Stimulated activated naive CD8-positive, alpha-beta T cell treated with anti-CD3 and anti-CD28 coated beads, Interleukin-15, amount 100 ng/mL, for 72 hours (primary cell): ENCODE results near the gene NDUFS2.

ENCODE experiments used
- ATAC-seq: fragments of 150-1000 bp; cut with Tn5 transposase; 2 replicates; pipeline ENCODE4 v1.10.0; 2021; ENCODE audit warnings: mild to moderate bottlenecking, moderate library complexity
- DNase-seq, 2 donors: peaks; one replicate each; pipeline ENCODE4 v3.0.0; 2021 to 2022
- H3K27ac Mint-ChIP-seq, 2 donors: one replicate each; pipeline ENCODE4 v1.8.0; 2022; ENCODE audit warnings: mild to moderate bottlenecking in 2 of 2, mixed read lengths in 2 of 2, moderate library complexity in 2 of 2
- H3K27me3 Mint-ChIP-seq: one replicate; pipeline ENCODE4 v1.8.0; 2022; ENCODE audit warnings: mixed read lengths
- H3K4me1 Mint-ChIP-seq: one replicate; pipeline ENCODE4 v1.8.0; 2022; ENCODE audit warnings: mild to moderate bottlenecking, mixed read lengths
- H3K4me3 Mint-ChIP-seq, 2 donors: one replicate each; pipeline ENCODE4 v1.8.0; 2022; ENCODE audit warnings: mild to moderate bottlenecking in 2 of 2, mixed read lengths in 2 of 2, moderate library complexity in 1 of 2
- H3K9me3 Mint-ChIP-seq, 2 donors: one replicate each; pipeline ENCODE4 v1.8.0; 2022; ENCODE audit warnings: mixed read lengths in 2 of 2

The NDUFS2 gene

GRCh38 chr1:161201836-161202712 lies at the start of gene NDUFS2:
NDUFS2 (plus strand) TSS chr1:161202367; CDS start chr1:161202386, 19 bp downstream.
- peak; percentile 89 to 95 for DNase-seq
- Mint-ChIP-seq H3K4me3 (peak within 1 kb of the TSS; percentile 90 to 91), H3K27me3 (no peaks in the 10 kb centered on the region), H3K9me3 (no peaks in the 10 kb centered on the region), H3K4me1 (peaks cover 87% of the 10 kb centered on the region), H3K27ac (peak within 1 kb of the TSS; percentile 97 to 98)
- peak; percentile 97 for ATAC-seq

- H3K9me3 Mint-ChIP-seq, result no peaks in the 10 kb centered on the region
- DNase-seq, result no peak
- H3K4me3 Mint-ChIP-seq, result peak overlapping the region; percentile 89 to 92
- H3K4me1 Mint-ChIP-seq, result peaks cover 20% of the 10 kb centered on the region
- H3K27me3 Mint-ChIP-seq, result no peaks in the 10 kb centered on the region
- no peak for ATAC-seq
- peak overlapping the region; percentile 87 to 100 for H3K27ac Mint-ChIP-seq
Observed at GRCh38 chr1:161153176-161153575, 49.0 kb upstream of the NDUFS2 start.

- Mint-ChIP-seq H3K27me3 (no peaks in the 10 kb centered on the region), H3K4me3 (peak within 1 kb of the TSS; percentile 89 to 92)
Observed at GRCh38 chr1:161153682-161154337, 48.4 kb upstream of the NDUFS2 start, which contains the start of gene UFC1. UFC1 (plus strand) TSS chr1:161153978; CDS start chr1:161153998, 20 bp downstream.

GRCh38 chr1:161157867-161158266 lies 44.3 kb upstream of the NDUFS2 start:
- DNase-seq, result no peak

More at GRCh38 chr1:161153682-161154337, 48.4 kb upstream of the NDUFS2 start, which contains the start of gene UFC1:
- Mint-ChIP-seq H3K27ac (peak within 1 kb of the TSS; percentile 100), H3K9me3 (no peaks in the 10 kb centered on the region), H3K4me1 (peaks cover 27% of the 10 kb centered on the region)
- ATAC-seq (peak; percentile 95), DNase-seq (peak; percentile 75 to 86)

GRCh38 chr1:161158316-161159010 lies 43.7 kb upstream of the NDUFS2 start:
- Mint-ChIP-seq H3K27ac (peak overlapping the region; percentile 64 to 94), H3K4me1 (peaks cover 71% of the 10 kb centered on the region), H3K27me3 (no peaks in the 10 kb centered on the region), H3K4me3 (peak overlapping the region; percentile 90 to 94), H3K9me3 (no peaks in the 10 kb centered on the region)
- DNase-seq, result no peak
- ATAC-seq, result no peak

More at GRCh38 chr1:161157867-161158266, 44.3 kb upstream of the NDUFS2 start:
- H3K27me3 Mint-ChIP-seq, result no peaks in the 10 kb centered on the region
- H3K4me3 Mint-ChIP-seq, result no peak overlapping the region
- no peaks in the 10 kb centered on the region for H3K9me3 Mint-ChIP-seq
- H3K4me1 Mint-ChIP-seq, result peaks cover 65% of the 10 kb centered on the region
- peak overlapping the region in 1 of 2 donors; percentile 66 for H3K27ac Mint-ChIP-seq
- no peak for ATAC-seq

- peak within 1 kb of the TSS; percentile 90 to 94 for H3K4me3 Mint-ChIP-seq
- DNase-seq, result peak; percentile 88 to 90
- H3K9me3 Mint-ChIP-seq, result no peaks in the 10 kb centered on the region
- H3K27me3 Mint-ChIP-seq, result no peaks in the 10 kb centered on the region
- peak; percentile 92 for ATAC-seq
- H3K4me1 Mint-ChIP-seq, result peaks cover 79% of the 10 kb centered on the region
- peak within 1 kb of the TSS; percentile 94 to 97 for H3K27ac Mint-ChIP-seq
Observed at GRCh38 chr1:161159087-161159912, 42.9 kb upstream of the NDUFS2 start, which contains the start of gene USP21. USP21 (plus strand) TSS chr1:161159500; CDS start chr1:161160641, 1,141 bp downstream.

GRCh38 chr1:161159913-161160243 lies 42.3 kb upstream of the NDUFS2 start:
- Mint-ChIP-seq H3K4me3 (peak overlapping the region; percentile 90 to 94), H3K9me3 (no peaks in the 10 kb centered on the region), H3K27ac (peak overlapping the region; percentile 94 to 97), H3K4me1 (peaks cover 79% of the 10 kb centered on the region), H3K27me3 (no peaks in the 10 kb centered on the region)
- DNase-seq, result no peak
- no peak for ATAC-seq

GRCh38 chr1:161160671-161161145 lies 41.5 kb upstream of the NDUFS2 start:
- Mint-ChIP-seq H3K4me3 (peak overlapping the region; percentile 90 to 94), H3K4me1 (peaks cover 79% of the 10 kb centered on the region)

GRCh38 chr1:161161652-161162051 lies 40.5 kb upstream of the NDUFS2 start:
- H3K9me3 Mint-ChIP-seq, result no peaks in the 10 kb centered on the region
- ATAC-seq (no peak), DNase-seq (no peak)
- peak overlapping the region; percentile 5 to 84 for H3K27ac Mint-ChIP-seq
- no peaks in the 10 kb centered on the region for H3K27me3 Mint-ChIP-seq
- H3K4me3 Mint-ChIP-seq, result no peak overlapping the region
- peaks cover 78% of the 10 kb centered on the region for H3K4me1 Mint-ChIP-seq

More at GRCh38 chr1:161160671-161161145, 41.5 kb upstream of the NDUFS2 start:
- Mint-ChIP-seq H3K27ac (peak overlapping the region; percentile 7 to 22), H3K9me3 (no peaks in the 10 kb centered on the region), H3K27me3 (no peaks in the 10 kb centered on the region)
- no peak for DNase-seq
- no peak for ATAC-seq

GRCh38 chr1:161162052-161162451 lies 40.1 kb upstream of the NDUFS2 start:
- H3K27me3 Mint-ChIP-seq, result no peaks in the 10 kb centered on the region
- peak overlapping the region in 1 of 2 donors; percentile 5 for H3K27ac Mint-ChIP-seq
- ATAC-seq (no peak), DNase-seq (no peak)
- peaks cover 82% of the 10 kb centered on the region for H3K4me1 Mint-ChIP-seq
- H3K4me3 Mint-ChIP-seq, result no peak overlapping the region
- H3K9me3 Mint-ChIP-seq, result no peaks in the 10 kb centered on the region

- Mint-ChIP-seq H3K27me3 (no peaks in the 10 kb centered on the region), H3K4me3 (no peak overlapping the region), H3K27ac (peak overlapping the region in 1 of 2 donors; percentile 83), H3K9me3 (no peaks in the 10 kb centered on the region), H3K4me1 (peaks cover 89% of the 10 kb centered on the region)
- ATAC-seq, result no peak
- no peak for DNase-seq
Observed at GRCh38 chr1:161162806-161163205, 39.4 kb upstream of the NDUFS2 start.

- Mint-ChIP-seq H3K4me3 (no peak overlapping the region), H3K9me3 (no peaks in the 10 kb centered on the region), H3K27ac (peak overlapping the region in 1 of 2 donors; percentile 8), H3K27me3 (no peaks in the 10 kb centered on the region), H3K4me1 (peaks cover 87% of the 10 kb centered on the region)
- DNase-seq (no peak), ATAC-seq (no peak)
Observed at GRCh38 chr1:161163793-161164192, 38.4 kb upstream of the NDUFS2 start.

- Mint-ChIP-seq H3K9me3 (no peaks in the 10 kb centered on the region), H3K27ac (peak overlapping the region; percentile 90 to 97), H3K4me1 (peaks cover 81% of the 10 kb centered on the region), H3K27me3 (no peaks in the 10 kb centered on the region), H3K4me3 (peak overlapping the region; percentile 36 to 96)
- ATAC-seq, result no peak
- DNase-seq, result no peak
Observed at GRCh38 chr1:161164901-161165610, 37.1 kb upstream of the NDUFS2 start.
